ENCODE measurements around the gene ONECUT1. TPM values are rescaled to one million over a fixed set of nuclear protein-coding genes. Genes with fewer than 3 reads are reported as not detected.

Gene ONECUT1
- total RNA-seq, 4 donors from 2014 or later, result not detected

- intact Hi-C loops (cut with DNase I), result loop anchor here (10.0 kb wide), 1 partner anchor 48 kb away; no protein-coding TSS in a partner anchor
- Histone ChIP-seq H3K9me3 (no peaks in the 10 kb centered on the region), H3K27ac (peak overlapping the region in 1 of 3 donors; percentile 62), H3K36me3 (no peaks in the 10 kb centered on the region), H3K27me3 (no peaks in the 10 kb centered on the region), H3K4me1 (peaks cover 0 to 34% of the 10 kb centered on the region in 2 donors), H3K4me3 (replicated peaks in 1 of 3) (no peak overlapping the region)
- no peak for DNase-seq
- TF ChIP-seq POLR2A (IDR thresholded peaks at IDR 0.05) (no peak), CTCF (IDR thresholded peaks at IDR 0.05) (no peak)
Measured at GRCh38 chr15:52733088-52733487, 57.0 kb downstream of the ONECUT1 start.

- Histone ChIP-seq H3K27ac (peak overlapping the region in 1 of 3 donors; percentile 15), H3K9me3 (no peaks in the 10 kb centered on the region), H3K4me1 (peaks cover 0 to 34% of the 10 kb centered on the region in 2 donors), H3K4me3 (replicated peaks in 1 of 3) (no peak overlapping the region), H3K36me3 (no peaks in the 10 kb centered on the region), H3K27me3 (no peaks in the 10 kb centered on the region)
- no peak for TF ChIP-seq CTCF (IDR thresholded peaks at IDR 0.05)
- TF ChIP-seq POLR2A (IDR thresholded peaks at IDR 0.05), result no peak
- intact Hi-C loops (cut with DNase I), result loop anchor here (10.0 kb wide), 1 partner anchor 48 kb away; no protein-coding TSS in a partner anchor
- WGBS, 2 donors, result 83 to 93% methylated on average over 3 of the region's 3 CpGs
- no peak for DNase-seq
Measured at GRCh38 chr15:52732551-52732950, 57.6 kb downstream of the ONECUT1 start.

- 80 to 85% methylated on average over 2 of the region's 2 CpGs for WGBS, 2 donors
Measured at GRCh38 chr15:52731732-52732470, 58.2 kb downstream of the ONECUT1 start.

GRCh38 chr15:52731004-52731403, 59.1 kb downstream of the ONECUT1 start:
- H3K4me1 ChIP-seq, result peaks cover 0 to 34% of the 10 kb centered on the region in 2 donors
- no peaks in the 10 kb centered on the region for H3K9me3 ChIP-seq
- H3K27me3 ChIP-seq, result no peaks in the 10 kb centered on the region
- 80 to 92% methylated on average over 3 of the region's 3 CpGs for WGBS, 2 donors
- DNase-seq, result no peak
- H3K27ac ChIP-seq, result no peak overlapping the region
- TF ChIP-seq POLR2A (IDR thresholded peaks at IDR 0.05), result no peak
- no peak for TF ChIP-seq CTCF (IDR thresholded peaks at IDR 0.05)
- intact Hi-C loops (cut with DNase I), result loop anchor here (10.0 kb wide), 1 partner anchor 46 kb away; no protein-coding TSS in a partner anchor
- H3K4me3 ChIP-seq (replicated peaks in 1 of 3), result no peak overlapping the region
- no peaks in the 10 kb centered on the region for H3K36me3 ChIP-seq

More at GRCh38 chr15:52731732-52732470, 58.2 kb downstream of the ONECUT1 start:
- Histone ChIP-seq H3K9me3 (no peaks in the 10 kb centered on the region), H3K4me1 (peaks cover 0 to 34% of the 10 kb centered on the region in 2 donors), H3K36me3 (no peaks in the 10 kb centered on the region), H3K27ac (peak overlapping the region in 1 of 3 donors; percentile 0), H3K4me3 (replicated peaks in 1 of 3) (no peak overlapping the region), H3K27me3 (no peaks in the 10 kb centered on the region)
- intact Hi-C loops (cut with DNase I), result loop anchor here (10.0 kb wide), 1 partner anchor 47 kb away; no protein-coding TSS in a partner anchor
- TF ChIP-seq POLR2A (IDR thresholded peaks at IDR 0.05), result no peak
- TF ChIP-seq CTCF (IDR thresholded peaks at IDR 0.05), result no peak
- DNase-seq, result no peak

GRCh38 chr15:52730594-52730993, 59.5 kb downstream of the ONECUT1 start:
- no peak overlapping the region for H3K27ac ChIP-seq
- H3K36me3 ChIP-seq, result no peaks in the 10 kb centered on the region
- H3K27me3 ChIP-seq, result no peaks in the 10 kb centered on the region
- 87 to 93% methylated on average over 7 of the region's 7 CpGs for WGBS, 2 donors
- H3K4me3 ChIP-seq (replicated peaks in 1 of 3), result no peak overlapping the region
- H3K9me3 ChIP-seq, result no peaks in the 10 kb centered on the region
- peaks cover 0 to 34% of the 10 kb centered on the region in 2 donors for H3K4me1 ChIP-seq
- DNase-seq, result no peak
- intact Hi-C loops (cut with DNase I), result loop anchor here (10.0 kb wide), 1 partner anchor 46 kb away; no protein-coding TSS in a partner anchor
- TF ChIP-seq POLR2A (IDR thresholded peaks at IDR 0.05) (no peak), CTCF (IDR thresholded peaks at IDR 0.05) (no peak)

Data from thyroid gland (tissue), 4 donors.